Measurements from ENCODE around the gene GNG3.
"Not testable (repeated sequence)": the region's sequence is repeated elsewhere in the genome, so short reads cannot be mapped to it uniquely, and the experiment has no call there.

The GNG3 gene

GRCh38 chr11:62721994-62722393 lies 14.5 kb downstream of the GNG3 start:
- DNase-seq, result no peak

GRCh38 chr11:62724171-62724570 lies 16.7 kb downstream of the GNG3 start:
- DNase-seq, result no peak

- DNase-seq, result no peak
Observed at GRCh38 chr11:62725646-62726045, 18.2 kb downstream of the GNG3 start.

- DNase-seq, result no peak
Observed at GRCh38 chr11:62726156-62726914, 18.9 kb downstream of the GNG3 start.

- no peak for DNase-seq
Observed at GRCh38 chr11:62726915-62727164, 19.4 kb downstream of the GNG3 start.

- peak; percentile 96 for DNase-seq
Observed at GRCh38 chr11:62727165-62727871, 19.8 kb downstream of the GNG3 start, which contains the start of gene HNRNPUL2. Gene HNRNPUL2, minus strand, starts transcription at chr11:62727457. Its CDS starts 301 bp downstream, at chr11:62727156.

- peak; percentile 66 for DNase-seq
Observed at GRCh38 chr11:62727872-62728170, 20.3 kb downstream of the GNG3 start.

- DNase-seq, result peak; percentile 78
Observed at GRCh38 chr11:62728171-62728988, 20.9 kb downstream of the GNG3 start, which contains the start of gene TTC9C. Gene TTC9C, plus strand, starts transcription at chr11:62728486. Its CDS starts 363 bp downstream, at chr11:62728849.

- DNase-seq, result not testable (repeated sequence)
Observed at GRCh38 chr11:62730076-62730475, 22.6 kb downstream of the GNG3 start.

GRCh38 chr11:62732830-62733229 lies 25.4 kb downstream of the GNG3 start:
- no peak for DNase-seq

GRCh38 chr11:62737196-62737595 lies 29.7 kb downstream of the GNG3 start:
- DNase-seq, result no peak

- no peak for DNase-seq
Observed at GRCh38 chr11:62747475-62748160, 40.1 kb downstream of the GNG3 start.

- DNase-seq, result not testable (repeated sequence)
Observed at GRCh38 chr11:62749931-62750330, 42.5 kb downstream of the GNG3 start.

- no peak for DNase-seq
Observed at GRCh38 chr11:62752177-62752785, 44.8 kb downstream of the GNG3 start.

GRCh38 chr11:62752994-62753735 lies 45.7 kb downstream of the GNG3 start:
- DNase-seq, result no peak

GRCh38 chr11:62753736-62754603 lies 46.5 kb downstream of the GNG3 start, which contains the start of gene ZBTB3:
Gene ZBTB3, minus strand, starts transcription at chr11:62754160. Its CDS starts 496 bp downstream, at chr11:62753664.
- peak; percentile 96 for DNase-seq

- no peak for DNase-seq
Observed at GRCh38 chr11:62755086-62755615, 47.7 kb downstream of the GNG3 start.

GRCh38 chr11:62757846-62758788 lies 50.6 kb downstream of the GNG3 start:
- no peak for DNase-seq
